GM21717 (cell line): ENCODE measurements around the gene GPR152.
"Not testable (repeated sequence)": the region's sequence is repeated elsewhere in the genome, so short reads cannot be mapped to it uniquely, and the experiment has no call there.

ENCODE experiments used
- ATAC-seq: cut with Tn5 transposase; IDR thresholded peaks from one replicate; pipeline ENCODE4 v1.9.1; 2021; ENCODE audit warnings: mild to moderate bottlenecking, moderate library complexity; ENCODE audit not compliant: unreplicated experiment

Gene GPR152

GRCh38 chr11:67465530-67465929, 13.0 kb upstream of the GPR152 start:
- not testable (repeated sequence) for ATAC-seq

DNA sequence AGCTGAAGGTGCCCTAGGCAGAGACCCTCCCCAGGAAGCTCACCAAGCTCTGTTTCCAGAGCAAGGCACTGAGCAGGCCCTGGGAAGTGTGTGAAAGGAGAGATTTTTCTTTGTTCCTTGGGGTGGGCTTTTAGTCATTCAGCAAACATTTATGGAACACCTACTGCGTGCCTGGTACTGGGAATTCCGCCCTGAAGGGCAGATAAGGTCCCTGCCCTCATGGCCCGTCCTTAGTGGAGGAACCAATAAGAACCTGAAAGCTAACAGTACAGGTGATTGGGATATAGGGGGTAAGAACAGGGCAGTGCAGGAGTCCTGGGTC, 12.6 kb upstream of the GPR152 start:
- no peak for ATAC-seq

DNA sequence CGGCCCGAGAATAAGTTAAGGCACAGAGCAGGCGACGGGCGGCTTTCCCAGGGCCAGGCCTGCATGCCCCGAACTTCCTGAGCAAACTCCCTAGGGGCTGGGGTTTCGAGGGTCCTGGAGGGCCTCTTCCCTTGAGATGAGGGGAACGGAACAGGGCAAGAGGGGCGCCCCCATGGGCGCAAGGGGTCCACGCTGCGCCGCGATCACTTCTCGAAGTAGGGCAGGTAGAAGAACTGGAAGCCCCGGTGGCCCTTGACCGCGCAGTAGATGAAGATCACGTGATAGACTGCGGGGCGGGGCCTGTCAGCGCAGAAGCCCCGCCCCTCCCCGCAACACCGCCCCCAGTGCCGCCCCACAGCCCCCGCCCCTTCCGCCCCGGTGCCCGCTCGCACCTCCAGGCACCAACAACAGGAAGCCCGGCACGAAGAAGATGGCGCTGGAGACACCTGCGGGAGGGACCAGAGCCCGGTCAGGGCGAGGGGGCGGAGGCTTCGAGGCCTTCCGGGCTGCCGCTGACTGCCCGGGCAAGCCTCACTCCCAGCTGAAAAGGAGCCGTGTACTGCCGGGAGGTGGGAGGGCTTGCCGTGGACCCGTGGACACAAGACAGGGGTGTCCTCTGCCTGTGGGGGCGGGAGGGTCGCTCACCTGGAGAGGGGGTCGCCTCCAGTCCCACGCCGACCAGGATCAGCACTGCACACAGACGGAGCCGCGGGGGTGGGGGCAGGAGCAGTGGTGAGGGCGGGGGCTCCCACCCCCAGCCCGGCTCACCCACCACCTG, 12.1 kb upstream of the GPR152 start:
- peak; percentile 33 for ATAC-seq

DNA sequence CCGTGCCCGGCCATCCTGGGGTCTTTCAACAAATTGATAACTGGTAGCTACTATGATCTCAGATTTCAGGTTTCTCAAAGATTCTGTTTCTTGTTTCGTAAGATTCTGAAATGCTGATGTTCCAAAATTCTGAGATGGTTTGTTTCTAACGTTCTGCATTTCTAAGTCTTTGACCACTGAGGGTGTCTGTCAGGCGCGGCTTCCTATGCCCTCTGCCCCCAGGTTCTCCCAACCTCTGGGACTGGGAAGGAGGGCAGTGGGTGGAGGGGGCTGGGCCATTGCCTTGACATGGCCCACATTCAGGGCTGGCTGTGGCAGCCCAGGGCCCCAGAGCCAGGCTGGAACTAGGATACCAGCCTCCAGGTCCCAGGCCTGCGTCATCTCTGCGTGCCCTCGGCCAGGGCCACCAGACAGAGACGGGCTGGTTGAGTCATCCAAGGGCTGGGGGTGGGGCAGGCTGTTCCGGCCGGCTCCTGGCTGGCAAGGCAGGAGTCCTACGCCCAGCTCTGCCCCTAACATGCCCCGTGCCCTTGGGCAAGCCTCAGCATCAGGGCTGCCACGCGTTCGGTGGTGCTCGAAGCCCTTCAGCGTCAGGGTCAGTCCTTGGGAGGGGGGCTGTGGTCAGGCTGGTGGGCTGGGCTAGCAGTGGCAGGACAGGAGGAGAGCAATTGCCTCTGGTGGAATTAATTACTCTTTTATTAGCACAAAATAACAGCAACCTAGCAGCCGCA, 11.3 kb upstream of the GPR152 start:
- no peak for ATAC-seq

- no peak for ATAC-seq
Observed at GRCh38 chr11:67463186-67463585, 10.7 kb upstream of the GPR152 start.

- ATAC-seq: no peak
Observed at GRCh38 chr11:67458266-67458665, 5.7 kb upstream of the GPR152 start.

GRCh38 chr11:67457453-67457852, 4.9 kb upstream of the GPR152 start:
- no peak for ATAC-seq

- ATAC-seq: no peak
Observed at GRCh38 chr11:67456068-67456705, 3.7 kb upstream of the GPR152 start.

DNA sequence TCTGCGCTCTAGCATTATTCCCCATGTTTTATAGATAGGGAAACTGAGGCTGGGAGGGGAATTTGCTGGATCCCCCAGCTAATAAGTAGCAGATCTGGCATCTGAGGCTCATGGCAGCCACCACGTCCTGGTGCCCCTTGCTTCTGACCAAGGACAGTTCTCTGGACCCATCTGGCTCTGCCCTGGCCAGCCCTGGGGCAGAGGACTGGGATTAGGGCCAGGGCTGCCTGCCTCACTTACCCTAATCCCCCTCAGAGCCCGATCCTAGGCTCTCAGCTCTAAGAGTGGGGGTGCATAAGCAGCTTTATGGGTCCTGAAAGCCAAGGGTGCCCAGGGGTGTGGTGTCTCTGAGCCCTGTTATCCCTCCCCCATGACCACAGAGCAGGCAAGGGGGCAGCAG, 2.5 kb upstream of the GPR152 start, which contains the start of gene CABP4:
Gene CABP4, plus strand, starts transcription at position 301 of the 400 bp plus-strand sequence. Its CDS starts 70 bp downstream, at position 371.
- ATAC-seq: no peak

DNA sequence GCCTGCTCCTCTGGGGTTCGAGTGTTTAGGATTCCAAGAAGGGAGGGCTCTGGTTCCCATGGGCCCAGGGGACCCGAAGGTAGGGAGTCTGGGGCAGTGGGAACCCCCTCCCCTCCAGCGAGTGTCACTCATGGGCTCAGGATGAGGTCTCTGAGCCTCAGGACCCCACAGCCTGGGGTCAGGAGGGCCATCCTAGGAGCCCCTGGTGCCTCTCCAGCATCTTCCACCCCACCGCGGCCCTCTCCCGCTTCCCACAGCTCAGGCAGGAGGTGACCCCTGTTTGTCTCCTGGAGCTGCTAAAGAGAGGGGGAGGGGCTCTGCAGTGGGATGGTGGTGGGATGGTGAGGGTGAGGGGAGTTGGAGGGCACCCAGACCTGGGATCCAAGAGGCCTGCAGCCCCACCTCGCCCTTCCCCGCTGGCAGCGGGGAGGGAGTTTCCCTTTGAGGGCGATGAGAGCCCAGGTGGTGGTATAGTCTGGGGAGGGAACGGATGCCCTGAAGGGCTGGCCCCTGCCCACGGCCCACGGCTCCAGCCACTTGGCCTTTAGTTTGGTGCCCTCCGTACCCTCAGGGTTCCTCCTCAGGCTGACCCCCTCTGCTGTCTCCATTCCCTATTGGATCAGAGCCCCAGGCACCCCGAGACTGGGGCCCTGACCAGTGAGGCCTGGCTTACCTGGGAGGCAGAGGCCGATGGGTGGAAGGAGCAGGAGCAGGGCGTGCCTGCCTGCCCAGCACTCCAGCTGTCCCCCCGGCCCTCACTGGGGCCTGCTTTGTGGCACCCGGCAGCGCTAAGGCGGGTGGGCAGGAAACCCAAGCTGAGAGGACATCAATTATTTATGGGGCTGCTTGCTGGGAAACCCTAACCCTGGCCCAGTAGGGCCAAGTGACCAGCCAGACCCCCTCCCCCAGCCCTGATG, 1.5 kb upstream of the GPR152 start:
- ATAC-seq: no peak

DNA sequence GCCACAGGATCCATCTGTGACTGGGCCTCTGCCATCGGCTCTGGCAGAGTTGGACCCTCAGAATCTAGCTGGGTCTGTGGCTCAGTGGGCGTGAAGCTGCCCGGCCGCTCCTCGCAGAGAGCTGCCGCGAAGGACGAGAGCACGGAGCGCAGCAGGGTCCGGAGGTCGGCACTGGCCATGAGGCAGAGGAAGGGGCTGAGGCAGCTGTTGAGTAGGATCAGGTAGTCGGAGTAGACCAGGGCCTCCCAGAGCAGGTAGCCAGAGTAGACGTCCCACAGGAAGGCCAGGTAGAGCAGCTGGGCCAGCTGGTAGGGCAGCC, 912 bp downstream of the GPR152 start:
- no peak for ATAC-seq

- ATAC-seq: no peak
Observed at GRCh38 chr11:67450796-67451657, 1.5 kb downstream of the GPR152 start.

DNA sequence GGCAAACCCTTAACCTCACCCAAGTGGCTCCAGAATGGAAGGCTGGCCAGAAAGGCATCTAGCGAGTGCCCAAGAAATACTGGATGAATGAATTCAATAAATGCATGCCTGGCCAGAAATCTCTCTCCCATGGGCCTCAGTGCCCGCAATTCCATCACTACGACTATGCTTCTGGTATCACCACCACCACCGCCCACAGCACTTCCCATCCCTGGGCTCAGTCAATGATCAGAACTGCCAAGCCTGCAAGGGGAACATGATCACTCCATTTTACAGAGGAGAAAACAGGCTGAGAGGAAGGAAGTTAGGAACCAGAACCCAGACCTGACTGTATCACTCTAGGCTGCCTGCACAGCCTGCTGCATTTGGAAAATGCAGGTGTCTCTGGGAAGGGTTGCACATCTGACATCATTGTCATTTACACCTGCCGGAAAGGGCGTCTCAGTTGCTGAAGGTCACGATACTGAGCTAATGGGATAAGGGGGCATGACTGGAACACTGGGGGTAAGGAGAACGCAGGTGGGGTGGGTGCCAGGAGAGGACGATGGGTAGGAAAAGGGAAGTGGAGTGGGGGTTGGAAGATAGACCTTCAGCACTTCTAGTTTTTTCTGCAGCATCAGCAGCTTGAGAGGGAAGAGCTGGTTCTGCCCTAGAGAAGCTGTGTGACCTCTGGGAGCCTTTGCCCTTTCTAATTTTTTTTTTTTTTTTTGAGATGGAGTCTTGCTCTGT, 3.2 kb downstream of the GPR152 start:
- no peak for ATAC-seq

DNA sequence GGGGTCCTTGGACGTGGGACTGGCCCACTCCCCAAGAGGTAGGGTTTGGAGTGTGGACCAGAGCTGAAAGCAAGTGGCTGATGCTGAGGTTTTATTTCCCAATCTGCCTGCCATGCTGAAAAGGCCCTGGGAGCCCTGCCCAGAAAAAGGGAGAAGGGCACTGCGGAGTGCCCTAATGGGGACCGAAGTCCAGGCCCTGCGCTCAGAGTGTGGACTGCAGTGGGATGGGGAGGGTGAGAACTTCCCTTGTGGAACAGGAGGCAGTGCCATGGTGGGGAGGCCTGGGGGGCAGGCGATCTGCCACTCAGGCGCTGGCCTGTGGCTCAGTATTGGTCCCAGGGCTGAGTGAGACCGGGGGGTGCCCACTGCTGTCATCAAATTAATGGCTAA, 4.3 kb downstream of the GPR152 start:
- ATAC-seq: no peak

DNA sequence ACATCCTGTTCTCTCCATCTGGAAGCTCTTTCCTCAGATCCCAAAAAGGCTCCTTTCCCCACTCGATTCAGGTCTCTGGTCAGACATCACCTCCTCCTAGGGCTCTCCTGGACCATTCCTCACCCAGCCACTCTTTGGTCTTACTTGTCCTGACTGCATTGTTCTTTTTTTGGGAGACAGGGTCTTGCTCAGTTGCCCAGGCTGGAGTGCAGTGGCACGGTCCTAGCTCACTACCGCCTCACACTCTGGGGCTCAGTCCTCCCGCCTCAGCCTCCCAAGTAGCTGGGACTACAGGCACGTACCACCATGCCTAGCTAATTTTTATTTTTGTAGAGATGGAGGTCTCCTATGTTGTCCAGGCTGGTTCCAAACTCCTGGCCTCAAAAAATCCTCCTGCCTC, 7.0 kb downstream of the GPR152 start:
- ATAC-seq: no peak

DNA sequence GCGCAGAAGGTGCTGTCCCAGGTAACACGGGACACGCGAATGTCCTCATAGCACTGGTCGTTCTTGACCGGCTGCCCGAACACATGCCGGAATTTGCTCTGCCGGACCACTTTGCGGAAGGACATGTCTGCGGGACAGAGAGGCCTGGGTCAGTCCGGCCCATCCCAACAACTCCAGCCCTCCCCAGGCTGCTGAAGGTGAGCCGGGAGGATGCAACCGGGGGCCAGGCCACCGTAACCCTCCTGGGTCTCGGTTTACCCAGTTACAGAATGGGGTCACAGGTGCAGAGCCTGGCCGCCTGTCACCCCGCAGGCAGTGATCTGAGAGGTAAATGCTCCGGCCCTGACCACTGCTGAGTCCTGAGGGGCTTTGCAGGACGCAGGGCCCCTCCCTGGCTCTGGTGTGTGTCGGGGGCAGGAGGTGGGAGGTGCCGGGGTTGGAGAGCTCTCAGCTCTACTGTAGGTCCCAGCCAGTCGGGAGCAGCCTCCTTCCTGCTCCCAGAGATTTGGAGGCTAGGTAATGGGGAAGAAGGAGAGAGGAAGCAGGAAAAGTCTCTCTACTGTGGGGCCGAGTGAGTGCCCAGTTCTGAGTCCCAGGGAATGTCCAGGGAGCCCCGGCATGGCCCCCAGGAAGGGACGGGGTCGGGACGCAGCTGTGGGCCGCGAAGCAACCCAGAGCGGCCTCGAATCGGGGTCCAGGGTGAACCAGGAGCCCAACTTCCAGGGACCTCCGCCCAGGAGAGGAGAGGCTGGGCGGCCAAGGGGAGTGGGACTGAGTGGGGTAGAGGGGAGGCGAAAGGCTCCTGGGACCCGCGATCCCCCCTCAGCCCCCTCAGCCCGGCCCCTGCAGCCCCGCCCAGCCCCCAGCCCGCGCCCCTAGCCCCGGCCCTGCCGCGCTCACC, 9.8 kb downstream of the GPR152 start:
- no peak for ATAC-seq

GRCh38 chr11:67441731-67442351, 10.7 kb downstream of the GPR152 start:
- ATAC-seq: no peak

DNA sequence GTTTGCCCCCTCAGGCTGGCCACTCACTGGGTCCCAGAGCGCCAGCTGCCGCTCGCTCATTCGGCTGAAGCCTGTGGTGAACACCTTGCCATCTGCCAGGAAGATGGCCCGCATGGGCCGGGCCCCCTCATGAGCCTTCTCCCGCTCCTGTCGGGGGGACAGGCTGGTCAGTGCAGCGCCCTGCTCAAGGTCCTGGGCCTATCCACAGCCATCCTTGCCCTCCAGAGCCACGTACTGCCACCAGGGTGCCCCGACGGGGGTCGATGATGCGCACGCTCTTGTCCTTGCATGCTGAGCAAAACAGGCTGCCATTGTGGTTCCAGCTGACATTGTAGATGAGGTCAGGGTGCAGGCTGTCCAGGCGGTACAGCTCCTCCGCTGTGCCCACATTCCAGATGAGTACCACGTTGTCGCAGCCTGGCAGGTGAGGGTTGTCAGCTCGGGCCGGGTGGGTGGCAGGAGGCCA, 11.4 kb downstream of the GPR152 start:
- ATAC-seq: no peak
